Stomach smooth muscle (tissue), 2 donors: ENCODE measurements around the gene MSMB.

Experiments
- H3K27ac ChIP-seq: one replicate; pipeline ENCODE4 v1.7.0; 2013; ENCODE audit warnings: mild to moderate bottlenecking, low read length, inconsistent platforms
- H3K27me3 ChIP-seq, 2 donors: one replicate each; pipeline ENCODE4 v1.7.0; 2013; ENCODE audit warnings: low read length in 2 of 2; ENCODE audit not compliant: insufficient read depth in 2 of 2, control insufficient read depth in 1 of 2
- H3K36me3 ChIP-seq, 2 donors: one replicate each; pipeline ENCODE4 v1.7.0; 2013; ENCODE audit warnings: low read length in 2 of 2; ENCODE audit not compliant: control insufficient read depth in 2 of 2, insufficient read depth in 2 of 2
- H3K4me1 ChIP-seq: one replicate; pipeline ENCODE4 v1.7.0; 2013; ENCODE audit warnings: low read length; ENCODE audit not compliant: control insufficient read depth, insufficient read depth
- H3K4me3 ChIP-seq, 2 donors: one replicate each; pipeline ENCODE4 v1.7.0; 2013; ENCODE audit warnings: low read length in 2 of 2
- H3K9ac ChIP-seq, 2 donors: one replicate each; pipeline ENCODE4 v1.7.0; 2013; ENCODE audit warnings: low read length in 2 of 2, mild to moderate bottlenecking in 1 of 2
- H3K9me3 ChIP-seq, 2 donors: one replicate each; pipeline ENCODE4 v1.7.0; 2013; ENCODE audit warnings: low read length in 2 of 2; ENCODE audit not compliant: control insufficient read depth in 2 of 2
- donor health status: healthy.
- donor health status: Pancreatic carcinoma.

Gene MSMB

DNA sequence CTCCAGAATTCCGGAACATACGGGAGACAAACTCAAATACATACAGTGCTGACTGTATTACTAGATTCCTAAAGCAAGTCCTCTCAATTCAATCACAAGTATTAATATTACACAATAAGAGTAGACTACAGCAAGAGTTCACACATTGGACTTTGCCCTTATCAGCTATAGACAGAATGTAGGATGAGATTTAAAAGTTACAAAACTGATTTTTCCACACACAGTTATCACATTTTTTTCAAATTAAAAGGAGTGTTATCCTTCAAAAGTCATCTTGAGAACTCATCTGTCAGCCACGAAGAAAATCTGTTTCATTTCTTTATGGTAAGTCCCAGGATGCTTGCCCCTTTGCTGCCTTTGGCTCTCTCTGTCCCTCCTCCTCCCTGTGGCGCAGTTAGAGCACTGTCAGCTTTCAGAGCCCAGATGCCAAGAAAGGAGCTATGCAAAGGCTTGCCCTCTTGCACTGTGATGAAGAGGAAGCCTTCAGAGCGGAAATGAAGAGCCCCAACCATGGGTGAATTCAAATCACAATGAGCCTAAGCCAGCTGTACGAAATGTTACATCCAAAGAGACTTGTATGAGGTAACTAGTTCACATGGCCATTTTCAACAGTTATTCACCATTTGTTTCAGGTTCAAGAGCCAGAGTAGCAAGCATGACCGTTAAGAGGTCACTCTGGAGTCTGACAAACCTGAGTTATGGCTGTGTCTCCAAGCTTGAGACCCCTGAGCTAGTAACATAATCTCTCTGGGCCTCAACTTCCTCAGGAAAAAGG lies 26.3 kb downstream of the MSMB start:
- peaks cover 7% of the 10 kb centered on the region in 2 donors for H3K36me3 ChIP-seq
- H3K4me1 ChIP-seq = peaks cover 9% of the 10 kb centered on the region
- peak overlapping the region; percentile 4 to 40 for H3K4me3 ChIP-seq
- no peaks in the 10 kb centered on the region for H3K9me3 ChIP-seq
- peak overlapping the region in 1 of 2 donors; percentile 30 for H3K9ac ChIP-seq
- no peaks in the 10 kb centered on the region for H3K27me3 ChIP-seq
- H3K27ac ChIP-seq = no peak overlapping the region

DNA sequence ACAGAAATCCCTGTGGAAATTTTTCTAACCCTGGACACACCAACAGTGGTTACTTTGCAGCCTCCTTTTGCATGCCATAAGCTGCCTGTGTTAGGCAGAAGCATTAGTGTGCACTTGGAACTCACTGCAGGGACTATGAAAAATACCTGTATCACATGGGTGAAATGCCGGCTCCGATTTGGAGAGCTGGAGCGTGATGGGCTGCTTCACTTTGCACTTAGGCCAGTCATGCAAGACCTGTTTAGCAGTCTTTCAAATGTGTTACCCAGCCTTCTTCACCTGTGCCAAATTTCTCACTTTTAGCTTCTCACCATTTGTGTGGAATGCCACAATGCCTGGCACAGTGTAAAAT lies 26.9 kb downstream of the MSMB start:
- H3K4me1 ChIP-seq = peaks cover 9% of the 10 kb centered on the region
- no peak overlapping the region for H3K9ac ChIP-seq
- peaks cover 10 to 12% of the 10 kb centered on the region in 2 donors for H3K36me3 ChIP-seq
- no peaks in the 10 kb centered on the region for H3K27me3 ChIP-seq
- H3K27ac ChIP-seq = no peak overlapping the region
- no peaks in the 10 kb centered on the region for H3K9me3 ChIP-seq
- no peak overlapping the region for H3K4me3 ChIP-seq

DNA sequence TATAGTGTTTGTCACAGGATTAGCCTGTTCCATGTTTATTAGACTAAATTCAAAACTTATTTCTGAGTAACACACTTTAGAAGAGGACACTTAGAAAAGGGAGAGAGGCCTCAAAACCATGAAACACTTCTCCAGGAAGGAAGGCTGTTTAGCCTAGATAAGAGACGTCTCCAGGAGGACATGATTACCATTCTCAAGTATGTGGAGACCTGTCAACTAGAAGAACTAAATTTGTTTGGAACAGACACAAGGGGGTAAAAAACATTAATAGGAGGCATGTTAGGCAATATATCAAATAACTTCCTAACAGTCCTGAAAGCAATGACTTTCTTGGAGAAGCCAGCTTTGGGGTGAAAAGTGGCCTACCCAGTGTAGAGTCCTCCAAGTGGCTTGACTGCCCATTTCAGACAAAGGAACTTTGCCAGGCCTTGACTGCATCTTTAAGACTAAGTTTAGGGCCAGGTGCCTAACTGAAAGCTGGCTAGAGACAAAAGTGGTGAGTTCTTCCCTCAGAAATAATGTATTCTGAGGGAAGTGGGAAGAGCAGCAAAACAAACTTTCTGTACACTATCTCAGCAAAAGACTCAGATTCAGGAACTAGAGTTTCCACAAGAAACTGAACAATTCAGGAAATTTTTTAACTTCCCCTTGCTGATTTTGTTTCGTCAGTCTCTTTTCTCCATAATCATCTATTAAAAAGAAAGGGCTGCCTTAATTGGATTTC lies 27.5 kb downstream of the MSMB start:
- peaks cover 7% of the 10 kb centered on the region for H3K4me1 ChIP-seq
- no peaks in the 10 kb centered on the region for H3K27me3 ChIP-seq
- H3K4me3 ChIP-seq = no peak overlapping the region
- no peak overlapping the region for H3K27ac ChIP-seq
- peaks cover 11 to 14% of the 10 kb centered on the region in 2 donors for H3K36me3 ChIP-seq
- H3K9ac ChIP-seq = no peak overlapping the region
- no peaks in the 10 kb centered on the region for H3K9me3 ChIP-seq

DNA sequence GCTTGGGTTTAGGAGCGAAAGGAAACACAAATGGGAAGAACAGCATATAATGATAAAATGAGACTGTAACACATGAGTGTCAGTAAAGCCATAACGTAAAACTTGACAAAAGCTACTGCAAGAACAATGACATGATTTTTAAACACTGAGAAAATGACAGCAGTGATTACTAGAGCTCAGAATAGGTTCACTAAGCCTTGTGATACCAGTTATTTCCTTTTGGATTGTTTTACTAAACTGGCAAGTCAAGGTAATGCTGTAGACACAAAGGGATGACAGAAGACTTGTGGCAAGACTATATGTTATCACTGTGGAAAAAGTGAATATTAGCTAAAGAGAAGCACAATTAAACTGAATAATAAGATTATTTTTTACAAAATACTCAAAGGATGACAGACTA lies 28.3 kb downstream of the MSMB start:
- Histone ChIP-seq H3K9ac (no peak overlapping the region), H3K27ac (no peak overlapping the region), H3K9me3 (no peaks in the 10 kb centered on the region)

DNA sequence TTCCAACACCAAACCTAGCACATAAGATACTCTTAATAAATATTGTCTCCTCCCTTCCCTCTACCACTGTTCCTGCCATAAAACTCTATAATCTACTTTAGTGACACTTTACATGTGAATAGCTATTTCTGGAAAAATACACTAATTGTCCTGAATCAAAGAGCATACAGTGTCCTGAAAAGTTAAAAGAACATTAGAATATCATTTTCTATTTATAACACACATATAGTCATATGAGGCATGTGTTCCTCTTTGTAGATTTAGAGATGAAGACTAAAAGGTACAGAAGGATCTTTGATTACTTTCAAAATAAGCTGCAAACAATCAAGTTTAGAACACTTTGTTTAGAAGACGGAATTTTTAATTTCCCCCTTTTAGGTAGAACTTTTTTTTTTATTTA lies 29.3 kb downstream of the MSMB start:
- Histone ChIP-seq H3K9me3 (no peaks in the 10 kb centered on the region), H3K36me3 (peaks cover 22 to 27% of the 10 kb centered on the region in 2 donors), H3K27me3 (no peaks in the 10 kb centered on the region), H3K4me3 (no peak overlapping the region), H3K4me1 (peaks cover 5% of the 10 kb centered on the region), H3K9ac (no peak overlapping the region), H3K27ac (no peak overlapping the region)

More for the DNA sequence above, 28.3 kb downstream of the MSMB start:
- H3K36me3 ChIP-seq = peaks cover 18 to 23% of the 10 kb centered on the region in 2 donors
- H3K4me3 ChIP-seq = no peak overlapping the region
- H3K4me1 ChIP-seq = peaks cover 5% of the 10 kb centered on the region
- no peaks in the 10 kb centered on the region for H3K27me3 ChIP-seq

DNA sequence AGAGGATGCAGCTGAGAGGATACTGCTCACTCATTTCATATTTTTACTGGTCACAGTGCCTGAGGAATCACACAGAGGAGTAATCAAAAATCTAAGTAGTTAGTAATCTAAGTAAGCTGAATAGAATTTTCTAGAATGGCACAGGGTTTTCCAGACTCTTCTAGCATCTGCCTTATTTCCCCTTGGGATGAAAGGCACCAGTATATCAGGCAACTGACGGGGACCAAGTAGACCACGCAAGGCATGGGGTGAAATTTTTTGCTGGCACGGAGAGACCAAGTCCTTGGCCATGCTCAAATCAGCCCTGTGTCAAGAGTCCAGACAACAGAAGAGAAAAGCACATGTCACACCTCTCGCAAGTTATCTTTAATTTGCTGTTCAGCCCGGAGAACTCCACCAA lies 29.9 kb downstream of the MSMB start:
- Histone ChIP-seq H3K27ac (no peak overlapping the region), H3K36me3 (peaks cover 27 to 30% of the 10 kb centered on the region in 2 donors), H3K9ac (no peak overlapping the region), H3K9me3 (no peaks in the 10 kb centered on the region), H3K27me3 (no peaks in the 10 kb centered on the region), H3K4me3 (no peak overlapping the region), H3K4me1 (peaks cover 5% of the 10 kb centered on the region)

DNA sequence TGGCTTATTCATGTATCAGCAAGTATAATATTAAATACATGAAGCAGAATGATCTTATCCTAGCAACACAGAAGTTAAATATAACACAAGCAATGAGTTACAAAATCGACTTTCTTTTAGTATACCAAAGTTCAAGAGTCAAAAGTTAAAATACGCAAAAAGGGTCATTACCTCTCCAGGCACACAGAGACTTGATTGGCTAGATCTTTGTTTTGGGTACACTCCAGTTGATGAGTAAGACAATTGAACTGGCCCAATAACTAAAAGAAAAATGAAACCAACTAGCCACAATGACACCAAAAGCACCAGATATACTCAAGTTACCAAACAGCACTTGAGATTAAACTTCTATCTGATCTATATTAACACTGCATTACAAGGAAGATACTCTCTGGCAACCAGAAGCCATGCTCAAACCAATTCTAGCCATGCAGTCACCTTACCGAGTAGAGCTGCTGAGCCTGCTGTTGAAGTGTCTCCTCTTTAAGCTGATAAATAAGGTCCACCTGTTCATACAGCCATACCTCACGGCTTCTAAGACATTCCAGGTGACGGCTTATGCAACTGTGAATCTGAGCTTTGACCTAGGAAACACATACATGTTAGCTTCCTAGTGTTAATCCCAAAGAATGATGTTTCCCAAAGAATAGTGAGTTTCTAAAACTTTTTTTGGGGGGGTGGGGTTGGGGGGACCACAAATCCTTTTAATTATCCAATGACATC lies 31.2 kb downstream of the MSMB start:
- H3K9me3 ChIP-seq = no peaks in the 10 kb centered on the region
- H3K4me1 ChIP-seq = peaks cover 2% of the 10 kb centered on the region
- no peaks in the 10 kb centered on the region for H3K27me3 ChIP-seq
- H3K9ac ChIP-seq = no peak overlapping the region
- no peak overlapping the region for H3K27ac ChIP-seq
- H3K36me3 ChIP-seq = peaks cover 37 to 41% of the 10 kb centered on the region in 2 donors
- no peak overlapping the region for H3K4me3 ChIP-seq

DNA sequence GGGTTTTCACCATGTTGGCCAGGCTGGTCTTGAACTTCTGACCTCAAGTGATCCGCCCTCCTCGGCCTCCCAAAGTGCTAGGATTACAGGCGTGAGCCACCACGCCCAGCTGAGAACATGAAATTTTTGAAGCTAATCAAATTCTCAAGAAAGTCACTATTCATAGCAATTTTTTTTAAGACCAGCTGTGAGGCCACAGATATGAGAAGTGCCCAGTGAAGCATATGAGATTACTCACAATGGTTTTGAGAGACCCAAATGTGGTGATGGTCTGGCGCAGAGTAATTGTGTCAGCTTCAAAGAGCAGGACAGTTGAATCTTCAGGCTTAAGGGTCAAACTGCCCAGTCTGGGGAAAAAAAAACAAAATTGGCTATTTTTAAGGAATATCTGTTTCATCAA lies 31.9 kb downstream of the MSMB start:
- no peak overlapping the region for H3K4me3 ChIP-seq
- no peaks in the 10 kb centered on the region for H3K9me3 ChIP-seq
- H3K9ac ChIP-seq = no peak overlapping the region
- no peaks in the 10 kb centered on the region for H3K4me1 ChIP-seq
- H3K27me3 ChIP-seq = no peaks in the 10 kb centered on the region
- no peak overlapping the region for H3K27ac ChIP-seq
- peaks cover 41 to 47% of the 10 kb centered on the region in 2 donors for H3K36me3 ChIP-seq

DNA sequence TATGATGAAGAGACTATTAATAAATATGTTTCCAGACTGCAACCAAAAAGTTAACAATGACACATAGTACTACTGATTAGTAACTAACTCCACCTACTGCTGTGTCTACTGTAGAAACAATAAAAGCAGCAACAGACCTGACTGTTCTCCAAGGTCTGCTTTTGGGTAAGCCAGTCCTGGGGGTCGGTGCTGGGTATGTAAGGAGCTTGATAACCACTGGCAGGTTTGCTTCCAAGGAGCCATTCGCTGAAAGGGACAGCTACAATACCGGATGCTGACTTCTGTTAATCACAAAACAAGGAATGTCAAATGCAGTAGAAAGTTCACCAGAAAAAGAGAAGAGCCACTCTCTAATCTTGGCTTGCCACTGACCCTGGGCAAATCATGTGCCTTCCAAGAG lies 33.3 kb downstream of the MSMB start:
- Histone ChIP-seq H3K9me3 (no peaks in the 10 kb centered on the region), H3K4me1 (no peaks in the 10 kb centered on the region), H3K9ac (no peak overlapping the region), H3K4me3 (no peak overlapping the region), H3K27ac (no peak overlapping the region), H3K36me3 (peaks cover 53 to 61% of the 10 kb centered on the region in 2 donors), H3K27me3 (no peaks in the 10 kb centered on the region)

DNA sequence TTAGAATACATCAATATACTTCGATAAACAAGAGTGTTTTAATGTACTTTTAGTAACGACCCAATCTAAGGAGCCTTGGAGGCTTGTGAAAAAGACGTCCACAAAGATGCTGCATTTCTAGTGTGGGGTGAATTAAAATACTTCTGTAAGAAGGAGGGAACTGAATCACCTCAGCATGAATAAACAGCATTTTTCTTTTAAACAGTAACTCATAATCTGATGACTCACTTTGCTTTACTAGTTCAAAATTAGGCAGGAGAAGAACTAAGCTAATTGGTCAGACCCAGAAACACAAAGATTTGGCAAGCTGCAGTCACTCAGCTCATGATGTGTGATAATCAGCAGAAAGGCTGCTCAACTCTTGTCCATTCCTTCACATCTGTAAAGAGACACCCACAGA lies 39.9 kb downstream of the MSMB start:
- Histone ChIP-seq H3K9me3 (no peaks in the 10 kb centered on the region), H3K27me3 (no peaks in the 10 kb centered on the region), H3K4me1 (no peaks in the 10 kb centered on the region), H3K4me3 (no peak overlapping the region), H3K36me3 (peaks cover 53 to 80% of the 10 kb centered on the region in 2 donors), H3K27ac (no peak overlapping the region), H3K9ac (no peak overlapping the region)
